Subcutaneous adipose tissue (tissue), 4 donors: ENCODE measurements around the gene TNFRSF8. TPM values are rescaled to one million over a fixed set of nuclear protein-coding genes. Genes with fewer than 3 reads are reported as not detected.

Experiments used
- CTCF ChIP-seq: fragments of 450-650 bp; IDR thresholded peaks from one replicate; pipeline ENCODE4 v1.5.1; 2016; ENCODE audit warnings: low read depth, mild to moderate bottlenecking, control low read depth, antibody characterized with exemption, moderate library complexity
- total RNA-seq, 4 donors: library from RNA; depleted of rRNA; stranded (reverse); fragments of >200 nt; gene quantifications; one replicate each; pipeline ENCODE4 v1.1.0, GENCODE V29; 2016

TNFRSF8 gene
- total RNA-seq, 4 donors from 2014 or later: 1.5 to 7.2 (median 2.9) TPM

GRCh38 chr1:12078938-12079861 is 16.1 kb downstream of the TNFRSF8 start:
- no peak for TF ChIP-seq CTCF

DNA sequence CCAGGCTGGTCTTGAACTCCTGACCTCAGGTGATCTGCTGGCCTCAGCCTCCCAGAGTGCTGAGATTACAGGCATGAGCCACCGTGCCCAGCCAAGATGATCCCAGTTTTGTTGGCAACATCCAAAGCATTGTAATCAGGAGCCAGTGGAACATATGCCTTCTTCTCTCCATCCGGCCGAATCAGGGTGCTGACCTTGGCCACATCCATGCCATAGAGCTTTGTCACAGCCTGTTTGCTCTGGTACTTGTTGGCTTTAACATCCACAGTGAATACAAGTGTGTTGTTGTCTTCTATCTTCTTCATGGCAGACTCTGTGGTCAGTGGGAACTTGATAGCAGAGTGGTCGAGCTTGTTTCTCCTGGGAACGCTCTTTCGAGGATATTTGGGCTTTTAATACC is 17.1 kb downstream of the TNFRSF8 start:
- TF ChIP-seq CTCF: no peak

DNA sequence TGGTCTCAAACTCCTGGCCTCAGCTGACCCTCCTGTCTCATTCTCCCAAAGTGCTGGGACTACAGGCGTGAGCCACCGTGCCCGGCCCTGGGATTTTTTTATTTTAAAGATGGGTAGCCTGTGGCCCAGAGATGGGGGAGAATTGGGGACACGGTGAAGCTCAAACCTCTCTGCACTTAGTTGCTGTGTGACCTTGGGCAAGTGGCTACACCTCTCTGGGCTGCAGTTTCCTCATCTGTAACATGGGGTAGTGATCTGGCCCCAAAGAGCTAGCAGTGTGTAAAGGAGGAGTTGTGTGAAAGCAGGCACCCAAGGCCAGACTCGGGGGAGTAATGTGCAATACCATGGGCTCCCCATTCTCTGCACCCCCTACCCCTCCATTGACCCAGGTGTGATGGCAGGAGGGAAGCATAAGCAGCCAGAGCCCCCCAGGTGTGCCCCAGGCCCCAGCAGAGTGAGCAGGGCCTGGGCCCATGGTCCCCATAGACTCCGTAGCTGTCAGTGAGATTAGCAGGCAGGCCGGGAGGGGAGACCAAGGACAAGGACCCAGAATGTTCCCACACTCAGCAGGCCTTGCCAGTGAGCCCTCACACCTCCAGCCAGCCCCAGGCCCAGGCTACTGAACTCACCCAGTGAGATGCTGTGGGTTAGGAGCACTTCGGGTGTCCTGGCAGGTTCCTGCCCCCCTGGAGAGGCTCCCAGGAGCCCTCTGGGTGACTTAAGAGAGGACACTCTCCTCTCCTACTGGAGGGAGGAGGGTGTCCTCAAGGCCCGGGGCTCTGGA is 17.9 kb downstream of the TNFRSF8 start:
- no peak for TF ChIP-seq CTCF

DNA sequence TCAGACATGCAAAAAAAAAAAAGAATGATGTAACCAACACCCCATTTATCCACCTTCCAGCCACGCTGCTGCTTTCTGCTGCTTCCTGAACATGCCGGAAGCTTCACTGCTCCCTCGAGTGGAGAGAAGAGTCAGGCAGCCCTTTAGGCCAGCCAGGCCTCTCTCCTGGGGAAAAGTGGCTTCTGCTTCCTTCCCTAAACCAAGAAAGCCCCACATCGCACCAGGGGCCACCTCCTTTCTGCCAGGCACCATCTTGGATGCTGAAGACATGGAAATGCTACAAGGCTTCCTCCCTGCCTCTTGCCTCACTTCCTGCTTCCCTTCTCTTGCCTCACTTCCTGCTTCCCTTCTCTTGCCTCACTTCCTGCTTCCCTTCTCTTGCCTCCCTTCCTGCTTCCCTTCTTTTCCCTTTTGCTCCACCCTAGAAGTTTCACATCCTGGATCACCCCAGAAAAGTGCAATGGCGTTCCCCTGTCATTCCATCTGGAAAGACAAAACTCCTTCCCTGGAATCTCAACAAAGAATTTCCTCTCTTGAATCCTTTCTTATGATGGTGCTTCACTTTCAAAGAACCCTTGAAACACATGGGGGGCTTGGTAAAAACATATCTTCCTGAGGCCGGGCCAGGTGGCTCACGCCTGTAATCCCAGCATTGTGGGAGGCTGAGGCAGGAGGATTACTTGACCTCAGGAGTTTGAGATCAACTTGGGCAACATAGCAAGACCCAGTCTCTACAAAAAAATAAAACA is 18.7 kb downstream of the TNFRSF8 start:
- TF ChIP-seq CTCF: no peak

DNA sequence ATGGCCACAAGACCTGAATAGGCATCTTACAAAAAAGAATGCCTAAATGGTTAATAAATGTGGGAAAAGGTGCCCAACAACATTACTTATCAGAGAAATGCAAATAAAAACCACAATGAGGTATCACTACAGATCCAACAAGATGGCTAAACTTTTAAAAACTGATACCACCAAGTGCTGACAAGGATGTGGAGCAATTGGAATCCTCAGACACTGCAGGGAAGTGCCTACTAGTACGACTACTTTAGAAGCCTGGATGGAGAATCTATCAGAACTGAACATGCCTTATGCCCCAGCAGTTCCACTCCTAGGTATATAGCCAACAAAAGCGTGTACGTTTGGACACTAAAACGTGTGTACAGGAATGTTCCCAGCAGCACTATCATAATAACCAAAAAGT is 19.9 kb downstream of the TNFRSF8 start:
- no peak for TF ChIP-seq CTCF

GRCh38 chr1:12083766-12084165 is 20.7 kb downstream of the TNFRSF8 start:
- TF ChIP-seq CTCF: no peak
